Stimulated activated CD8-positive, alpha-beta memory T cell treated with anti-CD3 and anti-CD28 coated beads, Interleukin-15, amount 100 ng/mL, for 4 hours (primary cell): ENCODE measurements around the gene RAB44.
"Not testable (repeated sequence)": the region's sequence is repeated elsewhere in the genome, so short reads cannot be mapped to it uniquely, and the experiment has no call there.

Experiments
- DNase-seq, 2 donors: peaks; one replicate each; pipeline ENCODE4 v3.0.0-alpha.2; 2020; ENCODE audit warnings: low read depth in 2 of 2

RAB44 gene

GRCh38 chr6:36713846-36714245, 16.2 kb downstream of the RAB44 start:
- no peak for DNase-seq

- no peak for DNase-seq
Measured at GRCh38 chr6:36714511-36714910, 16.9 kb downstream of the RAB44 start.

- no peak for DNase-seq
Measured at GRCh38 chr6:36715469-36715868, 17.8 kb downstream of the RAB44 start.

GRCh38 chr6:36716476-36717093, 19.0 kb downstream of the RAB44 start:
- no peak for DNase-seq

- DNase-seq, result no peak
Measured at GRCh38 chr6:36717231-36717825, 19.7 kb downstream of the RAB44 start.

DNA sequence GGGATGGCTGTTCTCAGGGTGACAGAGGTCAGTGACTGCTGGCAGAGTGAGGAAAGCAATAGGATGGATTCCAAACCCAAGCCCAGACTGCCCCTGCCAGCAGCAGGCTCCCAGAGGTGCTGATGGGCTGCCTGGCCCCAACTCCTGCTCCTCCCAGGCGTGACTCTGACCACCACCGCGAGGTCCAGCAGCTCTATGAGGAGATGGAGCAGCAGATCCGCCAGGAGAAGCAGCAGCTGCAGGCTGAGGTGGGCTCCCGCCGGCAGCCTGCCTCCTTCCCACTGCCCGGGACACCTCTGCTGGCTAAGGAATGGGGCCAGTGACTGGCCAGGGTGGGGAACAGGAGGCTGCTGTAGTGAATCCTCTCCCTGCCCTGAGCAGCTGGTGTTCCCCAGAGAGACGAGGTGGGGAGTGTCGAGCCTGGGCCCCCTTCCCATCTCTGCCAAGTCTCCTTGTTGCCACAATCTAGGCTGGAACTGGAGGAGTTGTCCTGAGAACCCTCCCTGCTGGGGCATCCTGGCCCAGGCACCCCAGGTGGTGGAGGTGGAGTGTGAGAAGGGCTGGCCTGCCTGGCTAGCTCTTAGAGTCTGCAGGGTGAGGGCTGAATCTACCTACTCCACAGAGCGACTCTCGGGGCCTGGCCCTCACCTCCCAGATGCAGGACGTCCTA, 20.4 kb downstream of the RAB44 start:
- no peak for DNase-seq

DNA sequence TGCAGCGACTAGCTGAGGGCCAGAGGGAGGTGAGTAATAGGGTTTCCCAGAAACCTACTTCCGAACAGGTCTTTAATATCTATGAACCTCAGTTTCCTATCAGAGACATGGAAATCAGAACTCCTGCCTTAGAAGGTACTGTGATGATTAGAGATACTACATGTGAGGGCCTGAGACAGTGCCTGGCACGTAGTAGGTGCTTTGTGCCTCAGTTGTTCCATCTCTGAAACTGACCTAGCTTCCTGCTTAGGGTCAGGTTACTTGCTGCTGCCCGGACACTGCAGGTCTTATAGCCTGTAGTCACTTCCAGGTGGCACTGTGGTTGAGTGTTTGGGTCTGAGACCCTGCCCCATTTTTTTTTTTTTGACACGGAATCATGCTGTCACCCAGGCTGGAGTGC, 20.9 kb downstream of the RAB44 start:
- DNase-seq, result no peak

- no peak for DNase-seq
Measured at GRCh38 chr6:36719126-36719525, 21.5 kb downstream of the RAB44 start.

DNA sequence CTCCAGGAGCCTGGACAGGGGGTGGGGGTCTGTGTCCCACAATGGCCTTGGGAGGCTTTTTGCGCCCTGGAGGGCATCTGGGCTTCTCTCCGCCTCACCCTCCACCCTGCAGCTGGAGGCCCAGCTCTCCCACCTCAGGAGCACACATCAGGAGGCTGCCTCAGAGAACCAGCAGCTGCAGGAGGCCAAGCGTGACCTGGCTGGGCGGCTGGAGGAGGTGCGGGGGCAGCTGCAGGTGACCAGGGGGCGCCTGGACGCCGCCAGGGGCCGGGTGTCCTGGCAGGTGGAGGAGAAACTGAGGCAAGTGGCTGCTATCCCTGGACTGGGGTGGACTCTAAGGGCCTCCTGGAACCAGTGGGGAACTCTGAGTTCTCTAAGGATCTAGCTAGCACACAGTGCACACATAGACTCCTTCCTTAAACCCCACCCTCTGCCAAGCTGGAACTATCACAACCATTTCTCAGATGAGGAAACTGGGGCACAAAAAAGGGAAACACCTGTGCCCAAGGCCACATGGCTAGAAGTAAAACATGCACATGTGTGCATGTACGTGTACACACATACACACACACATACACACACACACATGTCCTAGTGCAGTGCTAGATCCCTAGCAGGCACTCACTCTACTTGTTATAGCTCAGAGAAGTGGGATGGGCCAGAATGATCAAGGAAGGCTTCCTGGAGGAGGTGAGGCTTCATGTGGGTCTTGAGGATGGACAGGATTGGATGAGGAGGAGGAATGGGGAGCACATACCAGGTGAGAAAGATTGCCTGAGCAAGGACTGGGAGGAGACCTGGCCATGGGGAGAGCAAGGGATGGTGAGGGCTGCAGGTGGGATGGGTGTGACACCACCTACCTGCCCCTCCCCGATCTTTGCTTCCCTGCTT, 22.9 kb downstream of the RAB44 start:
- DNase-seq, result no peak

DNA sequence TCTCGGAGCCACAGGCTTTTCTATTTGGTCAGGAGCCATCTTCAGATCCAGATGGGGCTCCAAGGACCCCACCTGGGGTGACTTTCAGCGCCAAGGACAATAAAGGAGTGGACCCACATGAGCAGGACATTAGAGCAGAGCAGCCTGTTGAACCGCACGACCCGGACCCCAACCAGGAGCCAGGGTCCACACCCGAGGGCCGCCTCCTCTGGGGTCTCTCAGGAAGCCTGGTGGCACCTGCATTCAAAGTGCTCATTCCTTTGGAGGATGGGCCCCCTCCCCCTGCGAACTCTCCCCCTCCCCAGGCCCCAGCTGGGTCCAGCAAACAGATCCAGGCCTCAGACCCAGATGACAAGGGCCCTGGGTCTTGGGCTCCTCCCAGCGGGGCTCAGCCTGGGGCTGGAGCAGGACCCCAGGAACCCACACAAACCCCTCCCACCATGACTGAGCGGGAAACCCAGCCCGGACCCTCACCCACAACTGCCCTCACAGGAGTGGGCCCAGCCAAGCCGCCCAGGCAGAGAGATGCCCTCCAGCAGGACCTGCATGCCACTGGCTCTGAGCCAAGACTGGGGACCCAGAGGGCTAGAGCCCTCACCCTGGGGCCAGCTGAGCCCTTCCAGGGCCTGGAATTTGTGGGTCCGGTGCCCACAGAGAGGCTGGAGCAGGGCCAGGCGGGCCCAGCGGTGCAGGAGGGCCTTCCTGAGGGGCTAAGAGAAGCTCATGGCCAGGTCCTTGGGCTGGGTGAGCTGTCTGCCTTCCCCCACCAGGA, 23.9 kb downstream of the RAB44 start:
- DNase-seq, result no peak

DNA sequence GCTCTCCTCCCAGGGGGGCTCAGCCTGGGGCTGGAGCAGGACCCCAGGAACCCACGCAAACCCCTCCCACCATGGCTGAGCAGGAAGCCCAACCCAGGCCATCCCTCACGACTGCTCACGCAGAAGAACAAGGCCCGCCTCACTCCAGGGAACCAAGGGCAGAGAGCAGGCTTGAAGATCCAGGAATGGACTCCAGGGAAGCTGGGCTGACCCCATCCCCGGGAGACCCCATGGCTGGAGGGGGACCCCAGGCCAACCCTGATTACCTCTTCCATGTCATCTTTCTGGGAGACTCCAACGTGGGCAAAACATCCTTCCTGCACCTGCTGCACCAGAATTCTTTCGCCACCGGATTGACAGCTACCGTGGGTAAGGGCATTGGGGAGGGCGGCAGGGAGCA, 24.7 kb downstream of the RAB44 start:
- DNase-seq, result no peak

GRCh38 chr6:36722879-36723278, 25.3 kb downstream of the RAB44 start:
- no peak for DNase-seq

- not testable (repeated sequence) for DNase-seq
Measured at GRCh38 chr6:36723992-36724391, 26.4 kb downstream of the RAB44 start.

DNA sequence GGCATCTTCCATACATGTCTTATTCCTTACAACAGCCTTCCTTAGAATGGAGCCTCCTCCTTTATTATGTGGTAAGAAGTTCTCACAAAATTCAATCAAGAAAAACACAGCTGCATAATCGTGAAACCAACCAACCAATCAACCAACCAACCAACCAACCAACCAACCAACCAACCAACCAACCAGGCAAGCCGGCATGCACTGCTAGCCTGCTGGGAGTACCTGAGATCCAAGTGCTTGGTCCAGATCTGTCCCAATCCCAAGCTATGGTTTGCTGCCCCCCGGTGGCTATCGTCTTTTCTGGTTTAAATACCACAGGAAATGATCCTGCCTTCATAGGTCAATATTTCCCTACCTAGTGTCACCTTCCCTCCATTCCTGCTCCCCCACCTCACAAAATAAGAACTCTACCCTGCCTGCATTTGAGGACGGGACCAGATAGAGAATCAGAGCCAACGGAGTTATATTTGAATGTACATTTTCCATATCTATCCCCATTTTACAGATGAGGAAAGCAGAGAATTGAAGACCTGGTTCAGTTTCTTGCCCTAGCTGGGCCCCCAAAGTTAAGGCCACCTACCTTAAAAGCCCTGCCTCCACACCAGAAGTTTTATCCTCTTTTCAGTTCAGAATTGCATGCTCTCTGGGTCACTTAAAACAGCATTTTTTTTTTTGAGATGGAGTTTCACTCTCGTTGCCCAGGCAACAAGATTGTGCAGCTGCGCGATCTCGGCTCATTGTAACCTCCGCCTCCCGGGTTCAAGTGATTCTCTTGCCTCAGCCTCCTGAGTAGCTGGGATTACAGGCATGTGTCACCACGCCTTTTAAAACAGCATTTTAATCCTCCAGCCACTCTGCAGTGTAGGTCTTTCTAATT, 27.1 kb downstream of the RAB44 start:
- no peak for DNase-seq

DNA sequence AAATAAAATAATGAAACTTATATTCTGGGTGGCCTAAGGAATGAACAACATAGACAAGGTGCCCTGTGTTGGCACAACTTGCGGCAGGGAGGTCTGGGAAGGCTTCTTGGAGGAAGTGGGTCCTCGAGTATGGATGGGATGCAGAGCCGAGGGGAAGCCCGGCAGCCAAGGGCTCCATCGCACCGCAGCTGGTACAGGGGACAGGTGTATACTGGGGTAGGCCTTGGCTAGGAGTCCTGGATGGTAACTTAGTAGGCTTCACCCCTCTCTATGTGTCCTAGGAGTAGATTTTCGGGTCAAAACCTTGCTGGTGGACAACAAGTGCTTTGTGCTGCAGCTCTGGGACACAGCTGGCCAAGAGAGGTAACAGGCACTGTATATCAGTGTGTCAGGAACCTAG, 28.0 kb downstream of the RAB44 start:
- no peak for DNase-seq

DNA sequence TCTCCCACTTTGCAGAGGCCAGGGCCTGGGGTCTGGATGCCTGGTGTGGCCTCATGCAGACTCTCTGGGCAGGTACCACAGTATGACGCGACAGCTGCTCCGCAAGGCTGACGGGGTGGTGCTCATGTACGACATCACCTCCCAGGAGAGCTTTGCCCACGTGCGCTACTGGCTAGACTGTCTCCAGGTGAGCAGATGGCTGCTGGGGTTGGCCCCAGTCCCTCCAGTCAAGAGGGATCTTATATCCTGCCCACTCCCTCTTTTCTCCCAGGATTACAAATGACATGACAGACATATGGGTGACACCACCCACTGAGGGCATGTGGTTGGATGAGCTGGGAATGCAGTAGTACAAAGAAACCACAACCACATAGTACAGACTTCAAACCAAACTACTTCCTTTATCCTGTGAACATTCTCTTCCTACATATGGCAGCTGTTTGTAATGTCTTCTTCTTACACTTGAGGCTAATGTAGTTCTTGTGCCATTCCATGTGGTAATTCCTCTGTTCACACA, 29.9 kb downstream of the RAB44 start:
- DNase-seq, result no peak

GRCh38 chr6:36728289-36729160, 30.9 kb downstream of the RAB44 start:
- DNase-seq, result no peak

- no peak for DNase-seq
Measured at GRCh38 chr6:36729161-36729524, 31.5 kb downstream of the RAB44 start.
